GM23338 (cell line): ENCODE measurements around the gene PRAMEF12.
A peak's percentile ranks its signal among the peaks of the same experiment; 100 is the strongest.
"Not testable (repeated sequence)": the region's sequence is repeated elsewhere in the genome, so short reads cannot be mapped to it uniquely, and the experiment has no call there.

Source experiments
- EZH2 ChIP-seq: fragments of 200-600 bp; sonication (generic); IDR thresholded peaks from one replicate; pipeline ENCODE4 v1.8.0; 2017; ENCODE audit warnings: antibody characterized with exemption, mild to moderate bottlenecking, low read depth; ENCODE audit not compliant: unreplicated experiment
- POLR2AphosphoS5 ChIP-seq: IDR thresholded peaks from 2 replicates; pipeline ENCODE4 v1.6.1; 2016; ENCODE audit warnings: antibody characterized with exemption, low read depth
- REST ChIP-seq: IDR thresholded peaks from one replicate; pipeline ENCODE4 v1.6.1; 2018; ENCODE audit warnings: antibody characterized with exemption; ENCODE audit not compliant: unreplicated experiment
- TF ChIP-seq, protein P1 (sequence below), 2 experiments: fragments of 200-600 bp in 1 of 2; sonication (generic) in 1 of 2; conservative IDR thresholded peaks; 2 replicates each; pipeline versions ENCODE4 v1.5.1 to v1.6.1; 2016 to 2017; ENCODE audit warnings: antibody characterized with exemption in 2 of 2, low read depth in 2 of 2, mild to moderate bottlenecking in 2 of 2, moderate library complexity in 1 of 2

- TF ChIP-seq, protein P1, sequence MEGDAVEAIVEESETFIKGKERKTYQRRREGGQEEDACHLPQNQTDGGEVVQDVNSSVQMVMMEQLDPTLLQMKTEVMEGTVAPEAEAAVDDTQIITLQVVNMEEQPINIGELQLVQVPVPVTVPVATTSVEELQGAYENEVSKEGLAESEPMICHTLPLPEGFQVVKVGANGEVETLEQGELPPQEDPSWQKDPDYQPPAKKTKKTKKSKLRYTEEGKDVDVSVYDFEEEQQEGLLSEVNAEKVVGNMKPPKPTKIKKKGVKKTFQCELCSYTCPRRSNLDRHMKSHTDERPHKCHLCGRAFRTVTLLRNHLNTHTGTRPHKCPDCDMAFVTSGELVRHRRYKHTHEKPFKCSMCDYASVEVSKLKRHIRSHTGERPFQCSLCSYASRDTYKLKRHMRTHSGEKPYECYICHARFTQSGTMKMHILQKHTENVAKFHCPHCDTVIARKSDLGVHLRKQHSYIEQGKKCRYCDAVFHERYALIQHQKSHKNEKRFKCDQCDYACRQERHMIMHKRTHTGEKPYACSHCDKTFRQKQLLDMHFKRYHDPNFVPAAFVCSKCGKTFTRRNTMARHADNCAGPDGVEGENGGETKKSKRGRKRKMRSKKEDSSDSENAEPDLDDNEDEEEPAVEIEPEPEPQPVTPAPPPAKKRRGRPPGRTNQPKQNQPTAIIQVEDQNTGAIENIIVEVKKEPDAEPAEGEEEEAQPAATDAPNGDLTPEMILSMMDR (conservative IDR thresholded peaks at IDR 0.05; ENCODE audit: low read depth in 2 of 2), result peak in 1 of 2 experiments; percentile 21; a peak in 2 of 4 replicates
- TF ChIP-seq POLR2AphosphoS5, EZH2, REST: not testable (repeated sequence)
These were observed 8.0 kb downstream of the PRAMEF12 start for GRCh38 chr1:12781488-12781887.
